Neural cell (in vitro differentiated cells): Measurements from ENCODE around the gene TMEM117. TPM values are rescaled to one million over a fixed set of nuclear protein-coding genes. Genes with fewer than 3 reads are reported as not detected.
"Not testable (repeated sequence)": the region's sequence is repeated elsewhere in the genome, so short reads cannot be mapped to it uniquely, and the experiment has no call there.

Experiments used
- H2AFZ ChIP-seq: fragments of 200-600, 300-800 bp; sonication (generic), shearing (Covaris generic); 2 replicates; pipeline ENCODE4 v1.6.0; 2014; ENCODE audit warnings: low read depth, mild to moderate bottlenecking, antibody characterized with exemption, low read length, moderate library complexity
- H3F3A ChIP-seq: fragments of 200-600 bp; shearing (Covaris generic); 2 replicates; pipeline ENCODE4 v1.6.1; 2016; ENCODE audit warnings: mild to moderate bottlenecking, moderate library complexity, mixed read lengths, antibody characterized with exemption, low read length; ENCODE audit not compliant: insufficient read depth, poor library complexity, severe bottlenecking
- H3K27ac ChIP-seq: fragments of 200-600, 300-800 bp; sonication (generic), shearing (Covaris generic); 2 replicates; pipeline ENCODE4 v1.5.1; 2014; ENCODE audit warnings: mild to moderate bottlenecking, low read length, moderate library complexity
- H3K27me3 ChIP-seq: fragments of 300-800, 200-600 bp; sonication (generic), shearing (Covaris generic); 2 replicates; pipeline ENCODE4 v1.6.0; 2014; ENCODE audit warnings: mild to moderate bottlenecking, low read depth, low read length, moderate library complexity; ENCODE audit not compliant: insufficient read depth
- H3K36me3 ChIP-seq: fragments of 300-800, 200-600 bp; sonication (generic), shearing (Covaris generic); 2 replicates; pipeline ENCODE4 v1.5.1; 2014; ENCODE audit warnings: mild to moderate bottlenecking, antibody characterized with exemption, low read length, moderate library complexity; ENCODE audit not compliant: insufficient read depth
- H3K4me2 ChIP-seq: fragments of 300-800, 200-600 bp; sonication (generic), shearing (Covaris generic); 2 replicates; pipeline ENCODE4 v1.6.0; 2014; ENCODE audit warnings: mild to moderate bottlenecking, low read length
- H3K4me3 ChIP-seq: fragments of 300-800, 200-600 bp; sonication (generic), shearing (Covaris generic); 2 replicates; pipeline ENCODE4 v1.5.1; 2014; ENCODE audit warnings: mild to moderate bottlenecking, low read length, moderate library complexity
- H3K79me2 ChIP-seq: fragments of 200-600 bp; shearing (Covaris generic); replicated peaks from 2 replicates; pipeline ENCODE4 v1.6.0; 2014; ENCODE audit warnings: mild to moderate bottlenecking, low read length, moderate library complexity; ENCODE audit not compliant: insufficient read depth
- H3K9ac ChIP-seq: fragments of 300-800, 200-600 bp; sonication (generic), shearing (Covaris generic); 2 replicates; pipeline ENCODE4 v1.6.1; 2016; ENCODE audit warnings: mild to moderate bottlenecking, low read length, mixed read lengths
- H3K9me2 ChIP-seq: fragments of 200-600 bp; shearing (Covaris generic); 2 replicates; pipeline ENCODE4 v1.6.1; 2016; ENCODE audit warnings: mild to moderate bottlenecking, low read length, mixed read lengths; ENCODE audit not compliant: insufficient read depth
- H3K9me3 ChIP-seq: fragments of 200-600, 300-800 bp; sonication (generic), shearing (Covaris generic); 2 replicates; pipeline ENCODE4 v1.6.1; 2016; ENCODE audit warnings: mild to moderate bottlenecking, mixed run types, low read length, moderate library complexity, mixed read lengths
- H4K20me1 ChIP-seq: fragments of 200-600 bp; shearing (Covaris generic); 2 replicates; pipeline ENCODE4 v1.6.1; 2016; ENCODE audit warnings: mild to moderate bottlenecking, mixed run types; ENCODE audit not compliant: insufficient read depth
- CTCF ChIP-seq: fragments of 450-650 bp; IDR thresholded peaks from 2 replicates; pipeline ENCODE4 v1.5.1; 2014; ENCODE audit warnings: antibody characterized with exemption, mild to moderate bottlenecking, moderate library complexity; ENCODE audit not compliant: poor library complexity, severe bottlenecking
- EP300 ChIP-seq: fragments of 450-650 bp; conservative IDR thresholded peaks from 2 replicates; pipeline ENCODE4 v1.6.1; 2014; ENCODE audit warnings: antibody characterized with exemption, mild to moderate bottlenecking, moderate library complexity; ENCODE audit not compliant: poor library complexity, severe bottlenecking
- EZH2 ChIP-seq: fragments of 200-600, 300-800 bp; shearing (Covaris generic), sonication (generic); IDR thresholded peaks from 2 replicates; pipeline ENCODE4 v1.6.1; 2014; ENCODE audit warnings: antibody characterized with exemption, low read length, borderline replicate concordance, mild to moderate bottlenecking; ENCODE audit not compliant: insufficient read depth, poor library complexity, severe bottlenecking
- MXI1 ChIP-seq: fragments of 450-650 bp; conservative IDR thresholded peaks from 2 replicates; pipeline ENCODE4 v1.6.1; 2014; ENCODE audit warnings: antibody characterized with exemption, mild to moderate bottlenecking; ENCODE audit not compliant: poor library complexity, severe bottlenecking
- POLR2AphosphoS5 ChIP-seq: IDR thresholded peaks from 2 replicates; pipeline ENCODE4 v1.6.1; 2012
- RAD21 ChIP-seq: fragments of 450-650 bp; conservative IDR thresholded peaks from 2 replicates; pipeline ENCODE4 v1.6.1; 2014; ENCODE audit warnings: antibody characterized with exemption, mild to moderate bottlenecking, moderate library complexity
- REST ChIP-seq: IDR thresholded peaks from 2 replicates; pipeline ENCODE4 v1.6.1; 2012; ENCODE audit warnings: borderline replicate concordance
- SMC3 ChIP-seq: fragments of 450-650 bp; conservative IDR thresholded peaks from 2 replicates; pipeline ENCODE4 v1.6.1; 2014; ENCODE audit warnings: antibody characterized with exemption, mild to moderate bottlenecking, moderate library complexity; ENCODE audit not compliant: poor library complexity
- TAF1 ChIP-seq: IDR thresholded peaks from 2 replicates; pipeline ENCODE4 v1.6.1; 2012; ENCODE audit warnings: low read depth
- polyA plus RNA-seq: library from polyadenylated mRNA; depleted of rRNA; stranded (reverse); fragments of >200 nt; gene quantifications from 2 replicates; pipeline ENCODE4 v1.2.3, GENCODE V29; 2014

Gene TMEM117
- polyA plus RNA-seq, 1 donor from 2014 or later: 5.3 TPM

GRCh38 chr12:44195719-44196118 lies 359.8 kb downstream of the TMEM117 start:
- not testable (repeated sequence) for H3K27me3 ChIP-seq, H3K9ac ChIP-seq, H2AFZ ChIP-seq

DNA sequence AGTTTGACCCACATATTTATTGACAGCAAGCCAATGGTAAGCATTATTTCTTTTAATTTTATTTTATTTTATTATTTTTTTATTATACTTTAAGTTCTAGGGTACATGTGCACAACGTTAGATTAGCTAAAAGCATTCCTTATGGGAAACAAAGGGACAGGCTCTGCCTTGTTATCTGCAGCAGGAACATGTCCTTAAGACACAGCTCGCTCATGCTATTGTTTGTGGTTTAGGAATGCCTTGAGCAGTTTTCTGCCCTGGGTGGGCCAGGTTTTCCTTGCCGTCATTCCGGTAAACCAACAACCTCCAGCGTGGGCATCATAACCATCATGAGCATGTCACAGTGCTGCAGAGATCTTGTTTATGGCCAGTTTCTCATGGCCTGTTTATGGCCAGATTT lies 370.2 kb downstream of the TMEM117 start:
- H3K9me2 ChIP-seq: no peaks in the 10 kb centered on the region
- no peaks in the 10 kb centered on the region for H3K27me3 ChIP-seq

More at GRCh38 chr12:44195719-44196118, 359.8 kb downstream of the TMEM117 start:
- not testable (repeated sequence) for H3K36me3 ChIP-seq, H3K4me3 ChIP-seq, H3F3A ChIP-seq, H3K9me3 ChIP-seq, H3K4me2 ChIP-seq, H3K9me2 ChIP-seq, H3K27ac ChIP-seq, H3K79me2 ChIP-seq, H4K20me1 ChIP-seq

More for the DNA sequence above, 370.2 kb downstream of the TMEM117 start:
- Histone ChIP-seq H3K9ac (no peak overlapping the region), H3F3A (no peaks in the 10 kb centered on the region), H4K20me1 (no peaks in the 10 kb centered on the region), H3K79me2 (no peaks in the 10 kb centered on the region), H3K4me3 (no peak overlapping the region), H3K4me2 (no peak overlapping the region), H2AFZ (no peak overlapping the region), H3K27ac (no peak overlapping the region), H3K9me3 (no peaks in the 10 kb centered on the region), H3K36me3 (no peaks in the 10 kb centered on the region)
- no peak for TF ChIP-seq POLR2AphosphoS5
- no peak for TF ChIP-seq EZH2
- no peak for TF ChIP-seq MXI1
- TF ChIP-seq TAF1: no peak
- TF ChIP-seq SMC3: no peak
- TF ChIP-seq RAD21: no peak
- TF ChIP-seq REST: no peak
- TF ChIP-seq EP300: no peak
- TF ChIP-seq CTCF: no peak
